Hematopoietic multipotent progenitor cell treated with erythropoietin and hydrocortisone succinate and interleukin-3 and kit ligand, for 8 days (in vitro differentiated cells): ENCODE data around the gene RPTOR.

Experiments
- DNase-seq: peaks from one replicate; pipeline ENCODE4 v3.0.0-alpha.2; 2015

RPTOR gene

GRCh38 chr17:80941171-80941570, 396.5 kb downstream of the RPTOR start:
- no peak for DNase-seq

GRCh38 chr17:80941743-80942422, 397.2 kb downstream of the RPTOR start:
- DNase-seq, result no peak

- DNase-seq, result no peak
Measured at GRCh38 chr17:80942423-80943345, 398.0 kb downstream of the RPTOR start.

GRCh38 chr17:80943346-80944145, 398.9 kb downstream of the RPTOR start:
- no peak for DNase-seq

DNA sequence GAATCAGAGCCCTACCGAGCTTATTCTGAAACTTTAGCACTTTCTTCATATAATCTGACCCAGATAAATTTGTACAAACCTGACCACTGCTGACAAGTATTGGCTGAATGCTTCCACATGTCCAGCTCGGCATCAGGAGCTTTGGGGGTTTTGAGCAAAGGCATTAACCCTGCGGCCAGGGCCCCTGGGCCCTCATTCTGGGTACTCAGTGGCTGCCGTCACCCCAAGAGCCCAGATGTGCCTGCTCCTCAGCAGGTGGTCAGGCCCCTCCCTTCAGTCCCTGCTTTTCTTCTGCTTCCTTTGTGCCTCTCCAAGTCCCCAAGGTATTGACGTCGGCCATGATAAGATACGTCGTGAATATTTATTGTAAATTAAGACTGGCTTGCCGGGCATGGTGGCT, 399.7 kb downstream of the RPTOR start:
- DNase-seq, result no peak

DNA sequence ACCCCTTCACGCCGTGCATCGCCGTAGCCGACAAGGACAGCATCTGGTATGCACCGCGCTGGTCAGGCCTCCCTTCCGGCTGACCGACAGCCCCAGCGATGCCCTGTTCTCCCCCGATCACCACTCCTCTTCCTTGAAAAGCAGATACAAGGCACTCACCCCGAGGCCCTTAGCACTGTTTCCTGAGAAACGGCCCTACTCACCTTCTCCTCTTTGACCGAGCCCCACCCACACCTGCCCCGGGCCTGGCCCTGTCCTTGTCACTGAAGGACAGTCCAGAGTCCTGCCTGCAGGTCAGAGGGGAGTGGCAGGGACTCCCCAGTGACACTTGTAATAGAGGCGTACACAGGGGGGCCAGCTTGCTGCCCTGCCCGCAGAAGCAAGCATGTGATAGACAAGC, 401.1 kb downstream of the RPTOR start:
- no peak for DNase-seq

- no peak for DNase-seq
Measured at GRCh38 chr17:80946449-80946848, 401.8 kb downstream of the RPTOR start.

DNA sequence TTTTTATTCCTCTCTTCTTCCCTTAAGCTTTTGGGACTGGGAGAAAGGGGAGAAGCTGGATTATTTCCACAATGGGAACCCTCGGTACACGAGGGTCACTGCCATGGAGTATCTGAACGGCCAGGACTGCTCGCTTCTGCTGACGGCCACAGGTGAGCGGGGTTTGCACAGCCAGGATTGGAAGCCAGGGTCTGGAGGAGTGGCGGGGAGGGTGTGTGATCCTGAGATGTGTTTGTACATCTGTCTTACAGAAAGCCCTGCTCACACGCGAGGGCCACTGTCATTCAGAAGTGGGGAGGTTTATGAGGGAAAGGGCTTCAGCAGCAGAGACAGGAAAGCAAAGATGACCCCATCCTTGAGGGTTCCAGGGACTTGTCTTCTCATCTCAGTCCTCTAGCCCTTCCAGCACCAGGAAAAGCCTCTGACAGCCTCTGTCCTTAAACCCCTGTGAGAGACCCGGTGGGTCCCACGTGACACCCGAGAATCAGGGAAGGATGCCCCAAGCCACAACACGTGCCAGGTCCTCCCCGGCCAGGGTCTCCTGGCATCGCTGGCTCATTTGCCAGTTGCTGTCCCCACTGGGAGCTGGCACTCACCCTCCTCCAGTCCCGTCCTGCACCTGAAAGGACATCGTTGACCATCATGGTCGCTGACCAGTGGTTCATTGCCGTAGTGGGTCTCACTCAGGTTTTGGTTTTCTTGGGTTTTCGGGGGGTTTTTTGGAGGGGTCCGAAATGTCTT, 402.7 kb downstream of the RPTOR start:
- no peak for DNase-seq

- DNase-seq, result no peak
Measured at GRCh38 chr17:80948019-80948975, 403.7 kb downstream of the RPTOR start.

GRCh38 chr17:80948976-80949450, 404.4 kb downstream of the RPTOR start:
- no peak for DNase-seq

GRCh38 chr17:80949451-80950421, 405.1 kb downstream of the RPTOR start:
- no peak for DNase-seq

DNA sequence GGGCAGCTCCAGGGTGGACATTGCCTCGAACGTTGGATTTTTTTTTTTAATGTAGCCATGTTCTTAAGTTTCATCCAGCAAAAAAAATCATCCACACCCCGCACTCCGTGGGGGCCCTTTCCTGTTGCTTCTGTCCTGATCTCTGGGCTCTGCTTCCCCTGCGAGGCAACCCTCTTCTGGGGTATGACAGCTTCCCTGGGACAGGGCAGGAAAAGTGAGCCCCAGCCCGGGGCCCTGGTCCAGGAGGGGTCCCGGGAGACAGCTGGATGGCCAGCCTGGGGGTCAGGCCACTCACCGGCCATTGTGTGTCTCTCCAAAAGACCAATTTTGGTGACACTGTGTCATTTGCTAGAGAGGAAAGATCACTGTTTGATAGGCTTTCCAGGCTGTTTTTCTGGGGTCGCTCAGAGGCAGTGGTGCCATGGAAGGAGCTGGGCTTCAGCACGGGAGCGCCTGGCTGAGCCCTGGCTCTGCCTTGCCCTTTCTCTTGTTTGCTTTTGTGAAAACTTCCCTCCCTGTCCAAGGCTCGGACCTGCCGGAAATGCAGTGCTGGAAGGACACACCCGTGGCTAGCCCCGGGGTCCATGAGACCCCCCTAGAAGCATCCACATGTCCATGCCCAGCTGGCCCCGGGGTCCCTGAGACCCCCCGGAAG, 406.0 kb downstream of the RPTOR start:
- no peak for DNase-seq

- DNase-seq, result no peak
Measured at GRCh38 chr17:80951121-80952090, 406.8 kb downstream of the RPTOR start.

DNA sequence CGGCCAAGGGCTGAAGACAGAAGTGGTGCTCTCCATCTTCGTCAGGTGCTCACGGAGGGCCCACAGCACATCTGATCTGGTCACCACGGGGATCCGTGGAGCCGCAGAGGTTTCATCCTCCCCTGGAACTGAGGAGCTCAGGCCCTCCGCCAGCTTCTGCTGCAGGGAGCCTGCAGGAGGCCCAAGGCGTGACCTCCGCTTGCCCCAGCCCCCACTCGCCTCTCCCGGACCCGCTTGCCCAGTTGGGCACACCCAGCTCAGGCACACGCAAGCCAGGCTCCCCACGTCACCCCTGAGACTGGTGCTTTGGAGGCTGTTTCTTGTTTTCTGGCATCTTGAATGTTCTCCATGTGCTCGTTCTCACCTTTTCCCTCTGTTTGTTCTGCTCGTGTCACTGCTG, 407.7 kb downstream of the RPTOR start:
- no peak for DNase-seq

- no peak for DNase-seq
Measured at GRCh38 chr17:80953471-80954315, 409.1 kb downstream of the RPTOR start.

DNA sequence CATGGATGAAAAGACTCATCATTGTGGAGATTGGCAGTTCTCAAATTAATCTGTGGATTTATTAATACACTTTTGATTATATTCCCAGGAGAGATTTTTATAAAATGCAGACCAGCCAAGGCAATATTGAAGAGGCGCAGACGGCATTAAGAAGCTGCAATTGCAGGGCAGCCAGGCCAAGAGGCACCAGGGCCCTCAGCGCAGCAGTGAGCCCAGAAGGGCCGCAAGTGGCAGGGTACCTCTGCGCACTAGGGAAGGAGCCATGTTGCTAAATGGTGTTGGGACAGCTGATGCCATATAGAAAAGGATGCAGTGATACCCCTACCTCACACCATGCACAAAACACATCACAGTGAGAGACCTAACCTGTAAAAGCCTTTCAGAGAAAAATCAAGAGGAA, 410.4 kb downstream of the RPTOR start:
- DNase-seq, result no peak

- DNase-seq, result no peak
Measured at GRCh38 chr17:80955671-80956280, 411.1 kb downstream of the RPTOR start.
